Right lobe of liver (tissue), 6 donors: Measurements from ENCODE around the gene CGB2. TPM values are rescaled to one million over a fixed set of nuclear protein-coding genes. Genes with fewer than 3 reads are reported as not detected.
"Not testable (repeated sequence)": the region's sequence is repeated elsewhere in the genome, so short reads cannot be mapped to it uniquely, and the experiment has no call there.

Experiments used
- ATAC-seq, 4 donors: fragments of 200-7000 bp; cut with Tn5 transposase; one replicate each; pipeline ENCODE4 v1.9.1; 2020; ENCODE audit warnings: mild to moderate bottlenecking in 4 of 4, moderate library complexity in 4 of 4
- DNase-seq, 3 donors: peaks; one replicate each; pipeline ENCODE4 v3.0.0-alpha.2; 2020
- H3K27ac ChIP-seq, 3 donors: fragments of 200-600 bp; one replicate each; pipeline ENCODE4 v1.8.0; 2022
- H3K27me3 ChIP-seq, 2 donors: fragments of 200-600 bp; one replicate each; pipeline ENCODE4 v1.8.0; 2022
- H3K36me3 ChIP-seq, 4 donors: fragments of 200-600 bp; sonication (generic) in 1 of 4; one replicate each; pipeline versions ENCODE4 v1.5.1 to v1.8.0; 2017 to 2022; ENCODE audit warnings: control low read depth in 1 of 4
- H3K4me1 ChIP-seq, 4 donors: fragments of 200-600 bp; sonication (generic) in 1 of 4; one replicate each; pipeline versions ENCODE4 v1.5.1 to v1.8.0; 2017 to 2022; ENCODE audit warnings: control low read depth in 1 of 4
- H3K4me3 ChIP-seq, 3 donors: fragments of 200-600 bp; one replicate each; pipeline ENCODE4 v1.8.0; 2022
- H3K9me3 ChIP-seq, 4 donors: fragments of 200-600 bp; sonication (generic) in 1 of 4; one replicate each; pipeline versions ENCODE4 v1.5.1 to v1.8.0; 2017 to 2022; ENCODE audit warnings: control low read depth in 1 of 4
- CTCF ChIP-seq, 4 donors: fragments of 200-600 bp in 3 of 4; fragments of 450-650 bp in 1 of 4; IDR thresholded peaks; one replicate each; pipeline versions ENCODE4 v1.5.1 to v1.8.0; 2016 to 2022; ENCODE audit warnings: antibody characterized with exemption in 4 of 4, mild to moderate bottlenecking in 2 of 4
- POLR2A ChIP-seq: fragments of 450-650 bp; IDR thresholded peaks from one replicate; pipeline ENCODE4 v1.6.1; 2017; ENCODE audit warnings: antibody characterized with exemption, mild to moderate bottlenecking
- WGBS: methylation state at CpG from one replicate; pipeline ENCODE4 v1.1.6; 2018; ENCODE audit warnings: low coverage, low lambda C conversion rate; ENCODE audit not compliant: insufficient coverage; ENCODE audit errors: missing lambda C conversion rate; 5-methylcytosine and 5-hydroxymethylcytosine counted together
- intact Hi-C, 2 donors: fragments of 100-400 bp; cut with DNase I; formaldehyde crosslinking; loops; one replicate each; pipeline versions ENCODE4 v1.11.2 to v1.14.1; 2022
- long read RNA-seq: library from polyadenylated mRNA; unstranded; transcript quantifications from one replicate; pipeline ENCODE4 v2.0.0, GENCODE V29; 2019
- total RNA-seq, 6 experiments: library from RNA; depleted of rRNA in 2 of 6; stranded (reverse); fragments of >200 nt in 2 of 6; fragmentation: NEBNext Ultra II Directional in 3 of 6; extraction: Animal tissue kit (Norgen Biotek cat#: 25700) in 3 of 6; gene quantifications; one replicate each; pipeline versions ENCODE4 v1.1.0 to v1.2.4, GENCODE V29; 2016 to 2023
- donor health status: DM: no; HTN: yes; CAD: no.
- donor health status: DM: no; HTN: no; CAD: no.
- donor health status: DM: no; HTN: no; CAD: no.
- donor health status: DM: no; HTN: yes; CAD: no.
- donor health status: DM: no; HTN: yes; CAD: no.

CGB2 gene
- not detected for total RNA-seq
- long read RNA-seq = 0 reads

DNA sequence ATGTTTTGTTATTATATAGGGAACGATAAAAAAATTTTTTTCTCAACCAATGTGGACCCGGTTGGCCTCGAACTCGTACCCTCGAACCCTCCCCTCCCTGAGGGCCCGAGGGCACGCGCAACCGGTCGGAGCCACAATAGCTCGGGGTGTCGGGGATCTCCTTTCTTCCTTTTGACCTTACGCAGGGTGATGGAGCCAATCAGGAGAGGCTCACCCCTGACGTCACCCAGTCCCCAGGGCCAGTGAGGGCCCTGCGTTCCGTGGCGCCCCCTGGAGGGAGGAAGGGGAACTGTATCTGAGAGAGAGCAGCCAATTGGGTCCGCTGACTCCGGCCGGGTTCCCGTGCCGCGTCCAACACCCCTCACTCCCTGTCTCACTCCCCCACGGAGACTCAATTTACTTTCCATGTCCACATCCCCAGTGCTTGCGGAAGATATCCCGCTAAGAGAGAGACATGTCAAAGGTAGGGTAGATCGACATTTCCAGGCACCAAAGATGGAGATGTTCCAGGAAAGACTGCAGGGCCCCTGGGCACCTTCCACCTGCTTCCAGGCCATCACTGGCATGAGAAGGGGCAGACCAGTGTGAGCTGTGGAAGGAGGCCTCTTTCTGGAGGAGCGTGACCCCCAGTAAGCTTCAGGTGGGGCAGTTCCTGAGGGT is at the start of gene CGB2:
Gene CGB2 (plus strand): TSS at position 249 of the 660 bp plus-strand sequence. CDS start 206 bp downstream, at position 455.
- WGBS = 16% methylated on average over 13 of the region's 28 CpGs
- DNase-seq, intact Hi-C loops, H3K27me3 ChIP-seq, H3K27ac ChIP-seq, H3K4me1 ChIP-seq, H3K9me3 ChIP-seq, ATAC-seq, H3K4me3 ChIP-seq, H3K36me3 ChIP-seq: not testable (repeated sequence)
- peak in 2 of 4 donors; percentile 9 to 22 for TF ChIP-seq CTCF (IDR thresholded peaks at IDR 0.05)

- H3K4me1 ChIP-seq = peaks cover 0 to 4% (median 0%) of the 10 kb centered on the region in 4 donors
- WGBS = 73% methylated on average over 3 of the region's 9 CpGs
- DNase-seq (no peak), ATAC-seq (no peak)
- H3K9me3 ChIP-seq = no peaks in the 10 kb centered on the region
- no peak overlapping the region for H3K4me3 ChIP-seq
- intact Hi-C loops = no loop called here
- no peak for TF ChIP-seq CTCF (IDR thresholded peaks at IDR 0.05)
- no peak for TF ChIP-seq POLR2A
- H3K27me3 ChIP-seq = no peaks in the 10 kb centered on the region
- H3K27ac ChIP-seq = no peak overlapping the region
- H3K36me3 ChIP-seq = peaks cover 0 to 45% (median 5%) of the 10 kb centered on the region in 4 donors
Measured at GRCh38 chr19:48982280-48982679, 49.4 kb upstream of the CGB2 start.

DNA sequence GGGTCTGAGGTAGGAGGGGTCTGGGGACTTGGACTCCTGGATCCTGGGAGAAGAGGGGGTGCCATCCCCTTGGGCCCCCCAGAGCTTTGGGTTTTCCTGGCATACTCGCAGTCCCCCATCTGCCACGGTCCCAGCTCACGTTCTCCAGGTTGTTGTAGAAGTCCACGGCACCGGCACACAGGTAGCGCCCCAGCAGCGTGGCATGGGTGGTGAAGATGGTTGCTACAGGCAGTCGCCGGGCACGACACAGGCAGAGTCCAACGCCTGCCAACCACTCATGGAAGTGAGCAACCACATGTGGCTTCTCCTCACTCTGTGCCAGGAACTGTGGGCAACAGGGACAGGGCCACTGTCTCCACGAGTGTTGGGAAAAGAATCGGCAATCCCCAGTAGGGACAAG is 46.0 kb upstream of the CGB2 start:
- Histone ChIP-seq H3K27ac (no peak overlapping the region), H3K9me3 (no peaks in the 10 kb centered on the region), H3K36me3 (peaks cover 0 to 52% (median 5%) of the 10 kb centered on the region in 4 donors), H3K4me3 (no peak overlapping the region), H3K4me1 (peaks cover 0 to 4% (median 0%) of the 10 kb centered on the region in 4 donors), H3K27me3 (no peaks in the 10 kb centered on the region)
- ATAC-seq (peak in 1 of 4 donors; percentile 5), DNase-seq (no peak)
- TF ChIP-seq POLR2A (no peak), CTCF (IDR thresholded peaks at IDR 0.05) (no peak)
- intact Hi-C loops = no loop called here
- no CpG with 5 or more reads among the region's 13 CpGs for WGBS

- Histone ChIP-seq H3K27me3 (no peaks in the 10 kb centered on the region), H3K27ac (no peak overlapping the region), H3K4me1 (peaks cover 0 to 4% (median 0%) of the 10 kb centered on the region in 4 donors), H3K4me3 (no peak overlapping the region), H3K9me3 (no peaks in the 10 kb centered on the region), H3K36me3 (peaks cover 0 to 52% (median 5%) of the 10 kb centered on the region in 4 donors)
- TF ChIP-seq CTCF (IDR thresholded peaks at IDR 0.05) (no peak), POLR2A (no peak)
- ATAC-seq = no peak
- WGBS = 100% methylated on average over 2 of the region's 3 CpGs
- DNase-seq = no peak
- intact Hi-C loops = no loop called here
Measured at GRCh38 chr19:48986211-48986610, 45.5 kb upstream of the CGB2 start.
